Gastrocnemius medialis (tissue), 4 donors: Measurements from ENCODE around the gene LRCH1.

Experiments
- POLR2A ChIP-seq, 2 donors: fragments of 450-650 bp; IDR thresholded peaks; one replicate each; pipeline ENCODE4 v1.6.1; 2017; ENCODE audit warnings: antibody characterized with exemption in 2 of 2, mild to moderate bottlenecking in 2 of 2, moderate library complexity in 2 of 2
- TF ChIP-seq, protein P1 (sequence below), 5 experiments: fragments of 450-650 bp in 3 of 5; fragments of 200-600 bp in 2 of 5; sonication (generic) in 2 of 5; IDR thresholded peaks in 4 of 5; conservative IDR thresholded peaks in 1 of 5; 1 replicate in 4 of 5; 2 replicates in 1 of 5; pipeline ENCODE4 v1.5.1; 2016 to 2019; ENCODE audit warnings: antibody characterized with exemption in 5 of 5, mild to moderate bottlenecking in 3 of 5, moderate library complexity in 3 of 5

DNA sequence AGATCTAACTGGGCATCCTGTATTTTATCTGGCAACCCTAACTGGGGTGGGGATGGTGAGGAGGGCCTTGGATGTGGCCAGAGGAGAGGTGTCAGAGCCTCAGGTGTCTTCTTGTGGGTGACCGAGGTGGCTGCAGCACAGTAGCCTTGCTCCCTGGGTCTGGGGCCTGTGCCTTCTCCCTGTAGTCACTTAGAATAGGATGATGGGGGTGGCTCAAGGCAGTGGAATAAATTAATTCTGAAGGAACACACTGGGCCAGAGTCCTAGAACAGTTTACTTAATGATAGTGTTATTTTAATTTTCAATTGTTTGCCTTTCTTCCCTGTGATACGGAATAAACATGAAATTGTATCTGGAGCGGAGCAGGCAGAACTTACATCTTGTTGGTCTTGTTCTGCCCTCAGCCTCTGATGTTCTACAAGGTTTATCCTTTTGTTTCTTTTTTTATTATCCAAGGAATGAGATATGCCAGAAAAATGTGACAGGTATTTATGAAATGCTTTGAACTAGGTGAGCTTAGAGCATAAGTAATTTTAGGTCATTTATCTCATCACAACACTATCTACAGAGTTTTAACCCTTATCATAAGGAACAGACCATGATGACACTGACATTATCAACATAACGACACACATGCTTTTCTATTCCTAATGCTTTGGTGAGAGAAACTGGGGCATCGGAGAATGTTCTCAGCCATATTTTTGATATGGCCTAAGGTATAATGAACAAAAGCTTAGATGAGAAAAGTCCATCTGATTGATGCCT is 51.4 kb downstream of the LRCH1 start:
- TF ChIP-seq, protein P1, sequence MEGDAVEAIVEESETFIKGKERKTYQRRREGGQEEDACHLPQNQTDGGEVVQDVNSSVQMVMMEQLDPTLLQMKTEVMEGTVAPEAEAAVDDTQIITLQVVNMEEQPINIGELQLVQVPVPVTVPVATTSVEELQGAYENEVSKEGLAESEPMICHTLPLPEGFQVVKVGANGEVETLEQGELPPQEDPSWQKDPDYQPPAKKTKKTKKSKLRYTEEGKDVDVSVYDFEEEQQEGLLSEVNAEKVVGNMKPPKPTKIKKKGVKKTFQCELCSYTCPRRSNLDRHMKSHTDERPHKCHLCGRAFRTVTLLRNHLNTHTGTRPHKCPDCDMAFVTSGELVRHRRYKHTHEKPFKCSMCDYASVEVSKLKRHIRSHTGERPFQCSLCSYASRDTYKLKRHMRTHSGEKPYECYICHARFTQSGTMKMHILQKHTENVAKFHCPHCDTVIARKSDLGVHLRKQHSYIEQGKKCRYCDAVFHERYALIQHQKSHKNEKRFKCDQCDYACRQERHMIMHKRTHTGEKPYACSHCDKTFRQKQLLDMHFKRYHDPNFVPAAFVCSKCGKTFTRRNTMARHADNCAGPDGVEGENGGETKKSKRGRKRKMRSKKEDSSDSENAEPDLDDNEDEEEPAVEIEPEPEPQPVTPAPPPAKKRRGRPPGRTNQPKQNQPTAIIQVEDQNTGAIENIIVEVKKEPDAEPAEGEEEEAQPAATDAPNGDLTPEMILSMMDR (IDR thresholded peaks at IDR 0.05 in 4 of 5, conservative IDR thresholded peaks at IDR 0.05 in 1 of 5), result no peak
- TF ChIP-seq POLR2A (IDR thresholded peaks at IDR 0.05), result no peak
